PFSK-1 (cell line): ENCODE data around the gene CLEC2B.

Experiments used
- SIN3A ChIP-seq: IDR thresholded peaks from 2 replicates; pipeline ENCODE4 v1.6.1; 2012; ENCODE audit warnings: mild to moderate bottlenecking, low read length, moderate library complexity, borderline replicate concordance; ENCODE audit not compliant: insufficient read depth
- TF ChIP-seq, protein P1 (sequence below), 2 experiments: IDR thresholded peaks; 2 replicates each; pipeline versions ENCODE4 v1.6.1 to v1.8.0; 2011 to 2012; ENCODE audit warnings: low read depth in 2 of 2, low read length in 2 of 2, control low read depth in 1 of 2, inconsistent platforms in 1 of 2, mild to moderate bottlenecking in 1 of 2, moderate library complexity in 1 of 2; ENCODE audit not compliant: insufficient read depth in 1 of 2

- TF ChIP-seq SIN3A = no peak
- TF ChIP-seq, protein P1, sequence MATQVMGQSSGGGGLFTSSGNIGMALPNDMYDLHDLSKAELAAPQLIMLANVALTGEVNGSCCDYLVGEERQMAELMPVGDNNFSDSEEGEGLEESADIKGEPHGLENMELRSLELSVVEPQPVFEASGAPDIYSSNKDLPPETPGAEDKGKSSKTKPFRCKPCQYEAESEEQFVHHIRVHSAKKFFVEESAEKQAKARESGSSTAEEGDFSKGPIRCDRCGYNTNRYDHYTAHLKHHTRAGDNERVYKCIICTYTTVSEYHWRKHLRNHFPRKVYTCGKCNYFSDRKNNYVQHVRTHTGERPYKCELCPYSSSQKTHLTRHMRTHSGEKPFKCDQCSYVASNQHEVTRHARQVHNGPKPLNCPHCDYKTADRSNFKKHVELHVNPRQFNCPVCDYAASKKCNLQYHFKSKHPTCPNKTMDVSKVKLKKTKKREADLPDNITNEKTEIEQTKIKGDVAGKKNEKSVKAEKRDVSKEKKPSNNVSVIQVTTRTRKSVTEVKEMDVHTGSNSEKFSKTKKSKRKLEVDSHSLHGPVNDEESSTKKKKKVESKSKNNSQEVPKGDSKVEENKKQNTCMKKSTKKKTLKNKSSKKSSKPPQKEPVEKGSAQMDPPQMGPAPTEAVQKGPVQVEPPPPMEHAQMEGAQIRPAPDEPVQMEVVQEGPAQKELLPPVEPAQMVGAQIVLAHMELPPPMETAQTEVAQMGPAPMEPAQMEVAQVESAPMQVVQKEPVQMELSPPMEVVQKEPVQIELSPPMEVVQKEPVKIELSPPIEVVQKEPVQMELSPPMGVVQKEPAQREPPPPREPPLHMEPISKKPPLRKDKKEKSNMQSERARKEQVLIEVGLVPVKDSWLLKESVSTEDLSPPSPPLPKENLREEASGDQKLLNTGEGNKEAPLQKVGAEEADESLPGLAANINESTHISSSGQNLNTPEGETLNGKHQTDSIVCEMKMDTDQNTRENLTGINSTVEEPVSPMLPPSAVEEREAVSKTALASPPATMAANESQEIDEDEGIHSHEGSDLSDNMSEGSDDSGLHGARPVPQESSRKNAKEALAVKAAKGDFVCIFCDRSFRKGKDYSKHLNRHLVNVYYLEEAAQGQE (IDR thresholded peaks at IDR 0.05; ENCODE audit: insufficient read depth in 1 of 2, low read depth in 2 of 2, low read length in 2 of 2) = no peak
Observed at GRCh38 chr12:9866860-9867269, 2.3 kb downstream of the CLEC2B start.
